Neuronal stem cell (in vitro differentiated cells): ENCODE results near the gene WFDC1.
A peak's percentile ranks its signal among the peaks of the same experiment; 100 is the strongest.

ENCODE experiments used
- DNase-seq: peaks from one replicate; pipeline ENCODE4 v3.0.0-alpha.2; 2013; ENCODE audit warnings: low spot score
- H2AFZ ChIP-seq: one replicate; pipeline ENCODE4 v1.6.1; 2013; ENCODE audit warnings: mild to moderate bottlenecking, low read length, inconsistent platforms
- H2AK5ac ChIP-seq: 2 replicates; pipeline ENCODE4 v1.6.1; 2013; ENCODE audit warnings: low read depth, mild to moderate bottlenecking, inconsistent platforms, low read length, moderate library complexity, mixed read lengths
- H2BK120ac ChIP-seq: 2 replicates; pipeline ENCODE4 v1.6.1; 2013; ENCODE audit warnings: low read depth, mild to moderate bottlenecking, inconsistent platforms, low read length, moderate library complexity, mixed read lengths
- H2BK12ac ChIP-seq: one replicate; pipeline ENCODE4 v1.6.1; 2013; ENCODE audit warnings: low read length, inconsistent platforms
- H2BK15ac ChIP-seq: 2 replicates; pipeline ENCODE4 v1.6.1; 2013; ENCODE audit warnings: mild to moderate bottlenecking, low read length, inconsistent platforms, mixed read lengths
- H2BK5ac ChIP-seq: one replicate; pipeline ENCODE4 v1.6.1; 2013; ENCODE audit warnings: inconsistent platforms, mild to moderate bottlenecking, low read length, moderate library complexity
- H3K14ac ChIP-seq: one replicate; pipeline ENCODE4 v1.6.1; 2013; ENCODE audit warnings: low read length, inconsistent platforms
- H3K18ac ChIP-seq: 2 replicates; pipeline ENCODE4 v1.6.1; 2013; ENCODE audit warnings: low read length, inconsistent platforms
- H3K23ac ChIP-seq: 2 replicates; pipeline ENCODE4 v1.6.1; 2013; ENCODE audit warnings: low read depth, mild to moderate bottlenecking, mixed read lengths, low read length, inconsistent platforms; ENCODE audit not compliant: poor library complexity
- H3K27ac ChIP-seq: replicated peaks from 3 replicates; pipeline ENCODE4 v1.5.1; 2013; ENCODE audit warnings: low read length, inconsistent platforms
- H3K27me3 ChIP-seq, 3 experiments: 2 replicates each; pipeline ENCODE4 v1.6.1; 2013; ENCODE audit warnings: low read length in 3 of 3, mild to moderate bottlenecking in 2 of 3, inconsistent platforms in 1 of 3, low read depth in 1 of 3, mixed read lengths in 1 of 3, moderate library complexity in 1 of 3; ENCODE audit not compliant: control insufficient read depth in 3 of 3, insufficient read depth in 3 of 3
- H3K36me3 ChIP-seq, 2 donors: replicated peaks in 1 of 2; 2 replicates each; pipeline ENCODE4 v1.6.1; 2013; ENCODE audit warnings: low read length in 2 of 2; ENCODE audit not compliant: control insufficient read depth in 2 of 2, insufficient read depth in 2 of 2
- H3K4ac ChIP-seq: 2 replicates; pipeline ENCODE4 v1.6.1; 2013; ENCODE audit warnings: inconsistent platforms, mild to moderate bottlenecking, low read length, moderate library complexity
- H3K4me1 ChIP-seq, 2 donors: 1 replicate in 1 of 2; 2 replicates in 1 of 2; pipeline ENCODE4 v1.6.1; 2013; ENCODE audit warnings: low read length in 2 of 2, low read depth in 1 of 2; ENCODE audit not compliant: control insufficient read depth in 2 of 2, insufficient read depth in 1 of 2
- H3K4me2 ChIP-seq: one replicate; pipeline ENCODE4 v1.6.1; 2013; ENCODE audit warnings: mild to moderate bottlenecking, low read length, inconsistent platforms; ENCODE audit not compliant: insufficient read depth, poor library complexity, severe bottlenecking
- H3K4me3 ChIP-seq, 2 donors: 2 replicates each; pipeline ENCODE4 v1.5.1; 2013; ENCODE audit warnings: low read length in 2 of 2, mild to moderate bottlenecking in 2 of 2, inconsistent platforms in 1 of 2, moderate library complexity in 1 of 2
- H3K79me1 ChIP-seq: one replicate; pipeline ENCODE4 v1.6.1; 2013; ENCODE audit warnings: low read depth, mild to moderate bottlenecking, inconsistent platforms, low read length, moderate library complexity
- H3K9ac ChIP-seq: one replicate; pipeline ENCODE4 v1.6.1; 2013; ENCODE audit warnings: mild to moderate bottlenecking, low read depth, low read length, inconsistent platforms; ENCODE audit not compliant: poor library complexity
- H3K9me3 ChIP-seq, 2 donors: replicated peaks in 1 of 2; 2 replicates each; pipeline versions ENCODE3 to v1.6.1; 2013; ENCODE audit warnings: low read length in 2 of 2, mild to moderate bottlenecking in 2 of 2, inconsistent platforms in 1 of 2, low read depth in 1 of 2, mixed read lengths in 1 of 2, moderate library complexity in 1 of 2; ENCODE audit not compliant: control insufficient read depth in 2 of 2, insufficient read depth in 1 of 2
- H4K8ac ChIP-seq: one replicate; pipeline ENCODE4 v1.6.1; 2013; ENCODE audit warnings: low read depth, mild to moderate bottlenecking, inconsistent platforms, low read length, moderate library complexity
- H4K91ac ChIP-seq: one replicate; pipeline ENCODE4 v1.6.1; 2013; ENCODE audit warnings: low read length, low read depth, mild to moderate bottlenecking, inconsistent platforms; ENCODE audit not compliant: poor library complexity
- WGBS, 2 donors: extraction: QIAGEN DNeasy Blood & Tissue Kit; methylation state at CpG; one replicate each; pipeline ENCODE4 v1.1.7; 2013; ENCODE audit warnings: missing lambda C conversion rate in 2 of 2, mixed read lengths in 1 of 2; ENCODE audit not compliant: insufficient read length in 2 of 2, insufficient replicate concordance in 1 of 2; ENCODE audit errors: extremely low coverage in 2 of 2; 5-methylcytosine and 5-hydroxymethylcytosine counted together

Gene WFDC1

GRCh38 chr16:84315422-84315821, 20.7 kb downstream of the WFDC1 start:
- Histone ChIP-seq H3K27ac (no peak overlapping the region), H2BK15ac (no peak overlapping the region), H3K27me3 (peaks cover 0 to 30% (median 10%) of the 10 kb centered on the region in 3 experiments), H2BK120ac (no peak overlapping the region), H3K4me3 (no peak overlapping the region), H2AFZ (no peak overlapping the region), H3K9ac (no peak overlapping the region), H2BK5ac (no peak overlapping the region), H3K79me1 (no peaks in the 10 kb centered on the region), H3K36me3 (no peaks in the 10 kb centered on the region), H3K14ac (no peak overlapping the region), H2BK12ac (no peak overlapping the region), H3K4ac (no peak overlapping the region), H3K9me3 (peaks cover 4 to 7% of the 10 kb centered on the region in 2 donors), H4K91ac (no peak overlapping the region), H3K4me1 (peaks cover 0 to 5% of the 10 kb centered on the region in 2 donors), H3K4me2 (no peak overlapping the region), H4K8ac (no peak overlapping the region), H3K18ac (no peak overlapping the region), H2AK5ac (no peak overlapping the region), H3K23ac (no peak overlapping the region)
- no peak for DNase-seq
- no CpG with 5 or more reads among the region's 5 CpGs for WGBS, 2 donors

GRCh38 chr16:84318091-84318975, 23.7 kb downstream of the WFDC1 start:
- Histone ChIP-seq H3K23ac (no peak overlapping the region), H2BK5ac (no peak overlapping the region), H2AFZ (no peak overlapping the region), H2BK12ac (no peak overlapping the region), H3K4me1 (peaks cover 2 to 6% of the 10 kb centered on the region in 2 donors), H3K9ac (no peak overlapping the region), H3K36me3 (no peaks in the 10 kb centered on the region), H3K4ac (no peak overlapping the region), H3K79me1 (no peaks in the 10 kb centered on the region), H3K27ac (no peak overlapping the region), H3K27me3 (peaks cover 0 to 18% (median 0%) of the 10 kb centered on the region in 3 experiments), H3K14ac (peak overlapping the region; percentile 59), H2BK120ac (no peak overlapping the region), H4K91ac (peak overlapping the region; percentile 82), H3K9me3 (peaks cover 4 to 7% of the 10 kb centered on the region in 2 donors), H3K4me3 (no peak overlapping the region), H2BK15ac (no peak overlapping the region), H2AK5ac (no peak overlapping the region), H4K8ac (no peak overlapping the region), H3K4me2 (no peak overlapping the region), H3K18ac (peak overlapping the region; percentile 71)
- no CpG with 5 or more reads among the region's 19 CpGs for WGBS, 2 donors
- no peak for DNase-seq

DNA sequence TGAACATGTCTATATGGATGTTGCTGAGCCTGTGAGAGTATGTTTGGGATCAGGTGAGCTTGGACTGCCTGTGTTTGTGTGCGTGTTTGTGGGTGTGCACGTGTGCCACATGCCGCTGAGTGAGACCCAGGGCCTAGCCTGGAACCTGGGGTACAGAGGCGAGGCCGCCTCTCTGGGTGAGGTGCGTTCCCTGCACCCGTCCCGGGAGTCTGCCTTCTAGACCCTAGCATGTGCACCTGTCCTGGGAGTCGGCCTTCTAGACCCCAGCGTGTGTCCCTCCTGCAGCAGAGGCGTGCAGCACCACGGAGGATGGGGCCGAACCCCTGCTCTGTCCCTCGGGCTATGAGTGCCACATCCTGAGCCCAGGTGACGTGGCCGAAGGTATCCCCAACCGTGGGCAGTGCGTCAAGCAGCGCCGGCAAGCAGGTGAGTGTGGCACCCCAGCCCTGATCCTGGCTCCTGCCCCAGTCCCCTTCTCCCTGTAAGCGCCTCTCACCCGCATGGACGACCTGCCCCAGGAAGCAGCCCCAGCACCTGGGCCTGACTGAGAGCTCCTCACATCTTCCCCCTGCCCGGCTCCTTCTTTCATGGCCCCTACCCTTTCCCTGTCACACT, 24.6 kb downstream of the WFDC1 start:
- Histone ChIP-seq H2AK5ac (peak overlapping the region; percentile 77), H3K4me2 (no peak overlapping the region), H4K8ac (no peak overlapping the region), H3K4me3 (peak overlapping the region in 1 of 2 donors; percentile 58), H2BK120ac (no peak overlapping the region), H3K9me3 (peaks cover 4 to 7% of the 10 kb centered on the region in 2 donors), H3K14ac (peak overlapping the region; percentile 59), H2AFZ (no peak overlapping the region), H3K4ac (no peak overlapping the region), H3K4me1 (peaks cover 2 to 4% of the 10 kb centered on the region in 2 donors), H3K79me1 (no peaks in the 10 kb centered on the region), H3K18ac (peak overlapping the region; percentile 71), H3K27ac (no peak overlapping the region), H4K91ac (no peak overlapping the region), H2BK5ac (no peak overlapping the region), H3K23ac (no peak overlapping the region), H3K27me3 (peaks cover 0 to 10% (median 0%) of the 10 kb centered on the region in 3 experiments), H3K9ac (no peak overlapping the region), H2BK12ac (no peak overlapping the region), H2BK15ac (peak overlapping the region; percentile 33), H3K36me3 (no peaks in the 10 kb centered on the region)
- no peak for DNase-seq
- WGBS, 2 donors = no CpG with 5 or more reads among the region's 24 CpGs

- H3K27ac ChIP-seq = no peak overlapping the region
- DNase-seq = no peak
- peaks cover 2 to 4% of the 10 kb centered on the region in 2 donors for H3K4me1 ChIP-seq
- no peak overlapping the region for H2BK5ac ChIP-seq
- H3K18ac ChIP-seq = peak overlapping the region; percentile 30
- H4K8ac ChIP-seq = no peak overlapping the region
- H3K4me3 ChIP-seq = no peak overlapping the region
- H3K23ac ChIP-seq = no peak overlapping the region
- no peak overlapping the region for H2BK12ac ChIP-seq
- no peak overlapping the region for H3K4me2 ChIP-seq
- no peak overlapping the region for H2AFZ ChIP-seq
- no peak overlapping the region for H2BK120ac ChIP-seq
- no CpG with 5 or more reads among the region's 5 CpGs for WGBS, 2 donors
- peaks cover 4 to 7% of the 10 kb centered on the region in 2 donors for H3K9me3 ChIP-seq
- H4K91ac ChIP-seq = no peak overlapping the region
- H3K36me3 ChIP-seq = no peaks in the 10 kb centered on the region
- no peak overlapping the region for H3K4ac ChIP-seq
- no peak overlapping the region for H2AK5ac ChIP-seq
- no peak overlapping the region for H3K9ac ChIP-seq
- H3K27me3 ChIP-seq = no peaks in the 10 kb centered on the region
- H3K79me1 ChIP-seq = no peaks in the 10 kb centered on the region
- H2BK15ac ChIP-seq = no peak overlapping the region
- H3K14ac ChIP-seq = no peak overlapping the region
Measured at GRCh38 chr16:84320511-84320910, 25.8 kb downstream of the WFDC1 start.
